HepG2 (cell line): ENCODE measurements around the gene EBF4. TPM values are rescaled to one million over a fixed set of nuclear protein-coding genes. Genes with fewer than 3 reads are reported as not detected.

Source experiments
- ATAC-seq: fragments of 200-7000 bp; cut with Tn5 transposase; 3 replicates; pipeline ENCODE4 v1.9.1; 2020; ENCODE audit warnings: mild to moderate bottlenecking, moderate library complexity
- BruUV-seq: library from RNA; stranded (reverse); fragments of 400-500 nt; replicated peaks from 2 replicates; lab custom pipeline; 2021; lab: Mats Ljungman, UMichigan
- CTCF ChIA-PET: fragments of 300-600 bp; formaldehyde crosslinking; extraction: SDS; loops from one replicate; lab custom pipeline; 2021; ENCODE audit warnings: low total read pairs, inconsistent platforms, low intra/inter-chr PET ratio; lab: Yijun Ruan, JAX
- POLR2A ChIA-PET: fragments of 350-600 bp; sonication (Branson Sonifier 250); formaldehyde crosslinking; loops from one replicate; lab custom pipeline; 2020; ENCODE audit warnings: antibody characterized with exemption, inconsistent platforms; lab: Yijun Ruan, JAX
- DNase-seq: peaks from one replicate; pipeline ENCODE4 v3.0.0-alpha.2; 2015; ENCODE audit warnings: low spot score
- FAIRE-seq: peaks from 3 replicates; lab custom pipeline; 2011; peaks lifted over from hg19 to GRCh38; lab: Jason Lieb, UNC
- H2AFZ ChIP-seq: one replicate; pipeline ENCODE4 v1.6.1; 2011; ENCODE audit warnings: low read length, inconsistent platforms
- H3K27ac ChIP-seq: fragments of 300-600 bp; 3 replicates; pipeline ENCODE4 v1.8.0; 2011; ENCODE audit warnings: mixed run types, mild to moderate bottlenecking, mixed read lengths, low read length, inconsistent platforms; ENCODE audit not compliant: insufficient read depth; ENCODE audit errors: extremely low read length
- H3K27me3 ChIP-seq, 2 experiments: fragments of 200-600 bp in 1 of 2; 2 replicates in 1 of 2; 3 replicates in 1 of 2; pipeline versions ENCODE4 v1.6.0 to v1.8.0; 2011; ENCODE audit warnings: low read length in 2 of 2, mild to moderate bottlenecking in 2 of 2, moderate library complexity in 2 of 2, inconsistent platforms in 1 of 2; ENCODE audit not compliant: insufficient read depth in 2 of 2, control insufficient read depth in 1 of 2
- H3K36me3 ChIP-seq, 2 experiments: fragments of 200-600 bp in 1 of 2; replicated peaks in 1 of 2; 2 replicates in 1 of 2; 3 replicates in 1 of 2; pipeline versions ENCODE4 v1.5.1 to v1.8.0; 2011; ENCODE audit warnings: low read length in 2 of 2, inconsistent platforms in 1 of 2; ENCODE audit not compliant: insufficient read depth in 2 of 2, control insufficient read depth in 1 of 2
- H3K4me1 ChIP-seq: 2 replicates; pipeline ENCODE4 v1.5.1; 2012; ENCODE audit warnings: low read length, inconsistent platforms; ENCODE audit not compliant: insufficient read depth
- H3K4me2 ChIP-seq: 2 replicates; pipeline ENCODE4 v1.6.0; 2011; ENCODE audit warnings: low read depth, low read length, inconsistent platforms
- H3K4me3 ChIP-seq, 3 experiments: fragments of 200-600 bp in 1 of 3; sonication (generic), shearing (Covaris generic) in 1 of 3; replicated peaks in 1 of 3; 2 replicates each; pipeline ENCODE4 v1.5.1; 2011 to 2016; ENCODE audit warnings: low read length in 3 of 3, inconsistent platforms in 2 of 3, low read depth in 2 of 3, mild to moderate bottlenecking in 2 of 3, control low read depth in 1 of 3, mixed read lengths in 1 of 3; ENCODE audit not compliant: insufficient read depth in 1 of 3
- H3K79me2 ChIP-seq: one replicate; pipeline ENCODE4 v1.6.1; 2011; ENCODE audit warnings: low read length, inconsistent platforms; ENCODE audit not compliant: insufficient read depth
- H3K9ac ChIP-seq: 2 replicates; pipeline ENCODE4 v1.6.0; 2011; ENCODE audit warnings: mild to moderate bottlenecking, low read depth, low read length, inconsistent platforms; ENCODE audit not compliant: insufficient read depth
- H3K9me3 ChIP-seq: 2 replicates; pipeline ENCODE4 v1.5.1; 2012; ENCODE audit warnings: mild to moderate bottlenecking, low read length
- H4K20me1 ChIP-seq: 2 replicates; pipeline ENCODE4 v1.6.0; 2011; ENCODE audit warnings: inconsistent platforms, mild to moderate bottlenecking, low read length, moderate library complexity; ENCODE audit not compliant: insufficient read depth
- ASH2L ChIP-seq: fragments of 300-600, 200-600 bp; sonication (generic); IDR thresholded peaks from 2 replicates; pipeline ENCODE4 v1.7.0; 2017; ENCODE audit warnings: low read depth, mild to moderate bottlenecking, moderate library complexity, mixed read lengths, low read length; ENCODE audit not compliant: insufficient read length
- CREB1 ChIP-seq, 2 experiments: fragments of 450-650 bp in 1 of 2; IDR thresholded peaks; 2 replicates each; pipeline ENCODE4 v1.6.1; 2016 to 2017; ENCODE audit warnings: control low read depth in 1 of 2, mild to moderate bottlenecking in 1 of 2, missing compliant biosample characterization in 1 of 2, missing genetic modification characterization in 1 of 2
- HNRNPLL ChIP-seq: fragments of 200-400 bp; formaldehyde crosslinking; IDR thresholded peaks from 2 replicates; pipeline ENCODE4 v1.6.1; 2017; ENCODE audit warnings: mild to moderate bottlenecking, low read depth, low read length; ENCODE audit not compliant: poor library complexity, severe bottlenecking
- PCBP1 ChIP-seq: fragments of 200-400 bp; formaldehyde crosslinking; IDR thresholded peaks from 2 replicates; pipeline ENCODE4 v1.6.1; 2017; ENCODE audit warnings: mild to moderate bottlenecking, low read depth, low read length, borderline replicate concordance
- REPIN1 ChIP-seq: sonication (generic); formaldehyde crosslinking; IDR thresholded peaks from 2 replicates; pipeline ENCODE4 v1.8.0; 2022; ENCODE audit warnings: missing genetic modification reagents, low read depth, mild to moderate bottlenecking, borderline replicate concordance
- TERF1 ChIP-seq: sonication (generic); formaldehyde crosslinking; IDR thresholded peaks from 2 replicates; pipeline ENCODE4 v1.8.0; 2022; ENCODE audit warnings: mild to moderate bottlenecking, missing genetic modification reagents, moderate library complexity
- ZBTB3 ChIP-seq: sonication (generic); formaldehyde crosslinking; IDR thresholded peaks from 2 replicates; pipeline ENCODE4 v1.4.0; 2020; ENCODE audit warnings: low read depth, mild to moderate bottlenecking, moderate library complexity, missing genetic modification reagents, borderline replicate concordance
- ZKSCAN1 ChIP-seq: fragments of 150-350 bp; IDR thresholded peaks from 2 replicates; pipeline ENCODE4 v1.6.1; 2014; ENCODE audit warnings: low read length
- ZNF260 ChIP-seq: sonication (generic); formaldehyde crosslinking; IDR thresholded peaks from 2 replicates; pipeline ENCODE4 v1.4.0; 2020; ENCODE audit warnings: missing genetic modification reagents, low read depth, mild to moderate bottlenecking, borderline replicate concordance
- ZNF446 ChIP-seq: sonication (generic); formaldehyde crosslinking; IDR thresholded peaks from 2 replicates; pipeline ENCODE4 v1.5.0; 2020; ENCODE audit warnings: mild to moderate bottlenecking, missing genetic modification reagents
- ZNF564 ChIP-seq: sonication (generic); formaldehyde crosslinking; IDR thresholded peaks from 2 replicates; pipeline ENCODE4 v1.8.1; 2023; ENCODE audit warnings: mild to moderate bottlenecking, missing genetic modification reagents
- ZNF775 ChIP-seq: sonication (generic); formaldehyde crosslinking; IDR thresholded peaks from 2 replicates; pipeline ENCODE4 v1.4.0; 2020; ENCODE audit warnings: missing genetic modification reagents, mild to moderate bottlenecking, moderate library complexity, borderline replicate concordance
- WGBS: methylation state at CpG from one replicate; pipeline ENCODE4 v1.1.6; 2017; ENCODE audit warnings: low lambda C conversion rate; 5-methylcytosine and 5-hydroxymethylcytosine counted together
- in situ Hi-C: cut with HindIII; loops from 2 replicates; pipeline ENCODE4 v1.10.0; 2017; ENCODE audit warnings: low pct_unique_long_range_greater_than_20kb; ENCODE audit not compliant: extremely low pct_ligation_motif_present
- intact Hi-C: fragments of 100-400 bp; cut with micrococcal nuclease; formaldehyde crosslinking; loops from one replicate; pipeline ENCODE4 v1.10.0; 2022; ENCODE audit not compliant: unreplicated experiment
- polyA plus RNA-seq, 8 experiments: library from polyadenylated mRNA; depleted of rRNA in 3 of 8; stranded (reverse) in 7 of 8; unstranded in 1 of 8; fragments of >200 nt; fragmentation: Illumina TruSeq in 4 of 8; extraction: Trizol in 4 of 8; gene quantifications; 2 replicates each; pipeline versions ENCODE4 v1.2.1 to v1.2.3, GENCODE V29; 2011 to 2016; ENCODE audit warnings: low read depth in 4 of 8, missing spikeins in 1 of 8, mixed read lengths in 1 of 8; ENCODE audit not compliant: insufficient read depth in 1 of 8
- total RNA-seq, 5 experiments: library from RNA; depleted of rRNA; stranded (reverse); fragments of >200 nt; fragmentation: Illumina TruSeq; extraction: Trizol; gene quantifications; 2 replicates each; pipeline ENCODE4 v1.2.3, GENCODE V29; 2016; ENCODE audit warnings: low read depth in 1 of 5
- TF ChIP-seq, protein P1 (sequence below): IDR thresholded peaks from 2 replicates; pipeline ENCODE4 v1.6.1; 2016; ENCODE audit warnings: mild to moderate bottlenecking, missing biosample characterization, missing genetic modification reagents

The EBF4 gene
- total and polyA plus RNA-seq, 2 of the 13 experiments (the other 11 are each of a cell fraction or from before 2014, with no cell fraction given), result 0.84 to 2.2 TPM

- no peak for TF ChIP-seq ZNF260 (CRISPR knock-in tag)
Observed at GRCh38 chr20:2697768-2698167, 5.2 kb downstream of the EBF4 start (continued).

DNA sequence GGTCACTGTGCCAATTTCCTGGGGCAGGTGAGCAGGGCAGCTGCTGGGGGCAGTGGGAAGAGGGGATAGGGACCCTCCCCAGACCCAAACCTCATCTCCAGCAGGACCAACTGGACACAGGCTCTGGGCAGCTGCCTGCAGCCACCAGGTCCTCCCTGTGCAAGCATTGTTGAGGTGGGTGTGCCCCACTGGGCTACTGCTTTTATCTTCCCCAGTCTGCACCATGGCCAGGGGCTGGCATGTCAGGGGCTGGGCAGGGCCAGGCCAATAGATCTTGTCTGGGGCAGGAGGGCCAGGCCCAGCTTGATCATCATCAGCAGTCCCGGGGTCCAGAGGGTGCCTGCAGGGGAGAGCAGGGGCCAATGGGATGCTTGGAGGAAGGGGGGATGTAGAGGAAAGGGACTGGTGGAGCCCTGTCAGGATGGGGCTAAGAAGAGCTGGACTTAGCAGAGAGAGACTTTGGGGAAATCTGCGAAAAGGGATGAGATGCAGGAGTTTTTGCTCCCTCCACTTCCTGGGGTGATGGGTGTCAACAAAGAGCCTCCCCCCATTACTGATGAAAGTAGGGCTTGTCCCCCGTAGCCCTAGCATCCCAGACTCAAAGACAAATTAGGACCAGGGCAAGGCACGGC, 5.7 kb downstream of the EBF4 start:
- in situ Hi-C loops, result no loop called here
- WGBS, result 9% methylated on average over 4 of the region's 4 CpGs
- Histone ChIP-seq H3K79me2 (no peaks in the 10 kb centered on the region), H3K27me3 (peaks cover 39 to 84% of the 10 kb centered on the region in 2 experiments)
- CTCF ChIA-PET, result no interaction called here
- no peak for DNase-seq
- no peak for TF ChIP-seq PCBP1
- TF ChIP-seq ASH2L, result no peak
- no peak for TF ChIP-seq ZNF564 (CRISPR knock-in tag)
- TF ChIP-seq REPIN1 (CRISPR knock-in tag), result no peak
- no peak for TF ChIP-seq ZBTB3 (CRISPR knock-in tag)
- TF ChIP-seq TERF1 (CRISPR knock-in tag), result no peak
- TF ChIP-seq ZNF260 (CRISPR knock-in tag), result no peak
- TF ChIP-seq CREB1 (IDR thresholded peaks at IDR 0.05), result no peak
- TF ChIP-seq CREB1 (CRISPR knock-in tag; IDR thresholded peaks at IDR 0.05), result no peak
- no peak for TF ChIP-seq HNRNPLL
- no peak for TF ChIP-seq ZKSCAN1
- TF ChIP-seq ZNF775 (CRISPR knock-in tag), result no peak
- TF ChIP-seq, protein P1, sequence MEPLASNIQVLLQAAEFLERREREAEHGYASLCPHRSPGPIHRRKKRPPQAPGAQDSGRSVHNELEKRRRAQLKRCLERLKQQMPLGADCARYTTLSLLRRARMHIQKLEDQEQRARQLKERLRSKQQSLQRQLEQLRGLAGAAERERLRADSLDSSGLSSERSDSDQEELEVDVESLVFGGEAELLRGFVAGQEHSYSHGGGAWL (CRISPR knock-in tag), result no peak
- TF ChIP-seq ZNF446 (CRISPR knock-in tag), result no peak
- TF ChIP-seq, all 625 proteins: peak for 0
- Histone ChIP-seq H3K4me2 (no peak overlapping the region), H4K20me1 (peaks cover 10% of the 10 kb centered on the region; the same call in 1 of the 2 replicates), H3K9me3 (no peaks in the 10 kb centered on the region), H3K4me3 (no peak overlapping the region), H3K4me1 (peaks cover 18% of the 10 kb centered on the region; the same call in 1 of the 2 replicates), H2AFZ (no peak overlapping the region), H3K27ac (no peak overlapping the region), H3K36me3 (no peaks in the 10 kb centered on the region), H3K9ac (no peak overlapping the region)
- intact Hi-C loops, result no loop called here
- POLR2A ChIA-PET, result no interaction called here
- ATAC-seq (no peak), FAIRE-seq (no peak)
- BruUV-seq, result no TSS peak
